CD14-positive monocyte (primary cell): ENCODE results near the gene BRAT1. TPM values are rescaled to one million over a fixed set of nuclear protein-coding genes. Genes with fewer than 3 reads are reported as not detected.
A peak's percentile ranks its signal among the peaks of the same experiment; 100 is the strongest.

Experiments used
- DNase-seq, 3 donors: peaks; one replicate each; pipeline ENCODE4 v3.0.0-alpha.2; 2011 to 2022
- H2AFZ ChIP-seq: 2 replicates; pipeline ENCODE4 v1.6.0; 2012; ENCODE audit warnings: mild to moderate bottlenecking, low read depth, low read length, inconsistent platforms; ENCODE audit not compliant: insufficient read depth, poor library complexity, severe bottlenecking
- H3K27ac ChIP-seq, 2 donors: 1 replicate in 1 of 2; 2 replicates in 1 of 2; pipeline ENCODE4 v1.5.1; 2012 to 2013; ENCODE audit warnings: low read length in 2 of 2, control low read depth in 1 of 2, inconsistent platforms in 1 of 2, low read depth in 1 of 2, mild to moderate bottlenecking in 1 of 2
- H3K27me3 ChIP-seq, 2 donors: one replicate each; pipeline versions ENCODE4 v1.6.0 to v1.6.1; 2011 to 2013; ENCODE audit warnings: low read length in 2 of 2; ENCODE audit not compliant: control insufficient read depth in 2 of 2, insufficient read depth in 2 of 2
- H3K36me3 ChIP-seq, 2 donors: replicated peaks in 1 of 2; 1 replicate in 1 of 2; 2 replicates in 1 of 2; pipeline versions ENCODE4 v1.5.1 to v1.6.1; 2012 to 2013; ENCODE audit warnings: low read length in 2 of 2, control low read depth in 1 of 2, inconsistent platforms in 1 of 2, mild to moderate bottlenecking in 1 of 2; ENCODE audit not compliant: insufficient read depth in 2 of 2, control insufficient read depth in 1 of 2
- H3K4me1 ChIP-seq, 2 donors: 1 replicate in 1 of 2; 2 replicates in 1 of 2; pipeline versions ENCODE4 v1.5.1 to v1.6.1; 2012 to 2013; ENCODE audit warnings: low read length in 2 of 2, control low read depth in 1 of 2, inconsistent platforms in 1 of 2, mild to moderate bottlenecking in 1 of 2, moderate library complexity in 1 of 2; ENCODE audit not compliant: insufficient read depth in 2 of 2, control insufficient read depth in 1 of 2
- H3K4me2 ChIP-seq: replicated peaks from 2 replicates; pipeline ENCODE3; 2012; ENCODE audit warnings: low read length, moderate library complexity, mild to moderate bottlenecking; ENCODE audit not compliant: poor library complexity, severe bottlenecking; ENCODE audit errors: extremely low read depth
- H3K4me3 ChIP-seq, 3 experiments: fragments of 200-600 bp in 1 of 3; sonication (generic) in 1 of 3; replicated peaks in 1 of 3; 1 replicate in 2 of 3; 2 replicates in 1 of 3; pipeline ENCODE4 v1.5.1; 2011 to 2013; ENCODE audit warnings: low read length in 3 of 3, mild to moderate bottlenecking in 3 of 3, control low read depth in 2 of 3, low read depth in 2 of 3, inconsistent platforms in 1 of 3, moderate library complexity in 1 of 3
- H3K79me2 ChIP-seq: 2 replicates; pipeline ENCODE4 v1.6.0; 2012; ENCODE audit warnings: mild to moderate bottlenecking, control low read depth, inconsistent platforms, low read length, moderate library complexity; ENCODE audit not compliant: insufficient read depth
- H3K9ac ChIP-seq: 2 replicates; pipeline ENCODE4 v1.6.0; 2017; ENCODE audit warnings: low read length, mild to moderate bottlenecking; ENCODE audit not compliant: insufficient read depth, poor library complexity, severe bottlenecking
- H3K9me3 ChIP-seq, 2 donors: replicated peaks in 1 of 2; 1 replicate in 1 of 2; 2 replicates in 1 of 2; pipeline versions ENCODE4 v1.5.1 to v1.6.1; 2012 to 2013; ENCODE audit warnings: low read length in 2 of 2, control low read depth in 1 of 2; ENCODE audit not compliant: control insufficient read depth in 1 of 2, insufficient read depth in 1 of 2
- H4K20me1 ChIP-seq: 2 replicates; pipeline ENCODE4 v1.6.0; 2012; ENCODE audit warnings: mild to moderate bottlenecking, low read length, control low read depth, moderate library complexity; ENCODE audit not compliant: insufficient read depth
- H3K27ac Mint-ChIP-seq, 7 donors: one replicate each; pipeline ENCODE4 v1.8.0; 2020; ENCODE audit warnings: mild to moderate bottlenecking in 7 of 7, mixed read lengths in 7 of 7, moderate library complexity in 6 of 7, inconsistent platforms in 2 of 7
- H3K27me3 Mint-ChIP-seq, 3 donors: one replicate each; pipeline ENCODE4 v1.8.0; 2021 to 2022; ENCODE audit warnings: low read depth in 3 of 3, mild to moderate bottlenecking in 3 of 3, mixed read lengths in 3 of 3, moderate library complexity in 3 of 3, inconsistent platforms in 1 of 3
- H3K36me3 Mint-ChIP-seq, 2 donors: one replicate each; pipeline ENCODE4 v1.8.0; 2020; ENCODE audit warnings: mixed read lengths in 2 of 2, inconsistent platforms in 1 of 2, mild to moderate bottlenecking in 1 of 2
- H3K4me1 Mint-ChIP-seq: one replicate; pipeline ENCODE4 v1.8.0; 2020; ENCODE audit warnings: mild to moderate bottlenecking, mixed read lengths
- H3K4me3 Mint-ChIP-seq, 2 donors: one replicate each; pipeline ENCODE4 v1.8.0; 2020; ENCODE audit warnings: mild to moderate bottlenecking in 2 of 2, mixed read lengths in 2 of 2, moderate library complexity in 1 of 2
- H3K9me3 Mint-ChIP-seq, 7 donors: one replicate each; pipeline ENCODE4 v1.8.0; 2020 to 2022; ENCODE audit warnings: mixed read lengths in 7 of 7, mild to moderate bottlenecking in 6 of 7, moderate library complexity in 6 of 7, inconsistent platforms in 2 of 7
- CTCF ChIP-seq: fragments of 200-600 bp; IDR thresholded peaks from one replicate; pipeline ENCODE4 v1.8.0; 2022; ENCODE audit warnings: antibody characterized with exemption, mild to moderate bottlenecking
- WGBS: methylation state at CpG from one replicate; pipeline ENCODE4 v1.1.5; 2013; ENCODE audit warnings: missing lambda C conversion rate; ENCODE audit not compliant: insufficient coverage; 5-methylcytosine and 5-hydroxymethylcytosine counted together
- intact Hi-C, 2 donors: fragments of 100-400 bp; cut with micrococcal nuclease; formaldehyde crosslinking; loops; one replicate each; pipeline versions ENCODE4 v1.15.0 to v1.15.1; 2023
- polyA plus RNA-seq, 3 donors: library from polyadenylated mRNA; depleted of rRNA in 1 of 3; unstranded in 2 of 3; stranded (reverse) in 1 of 3; fragments of 300-500 nt in 2 of 3; fragments of >200 nt in 1 of 3; fragmentation: Illumina TruSeq in 2 of 3; gene quantifications; 1 replicate in 2 of 3; 2 replicates in 1 of 3; pipeline ENCODE4 v1.2.3, GENCODE V29; 2012 to 2021

BRAT1 gene
- polyA plus RNA-seq, 3 donors: 31.6 to 34.2 (median 32.5) TPM

- Histone ChIP-seq H3K4me2 (no peak overlapping the region), H3K36me3 (peaks cover 74 to 86% of the 10 kb centered on the region in 2 donors), H3K27ac (peak overlapping the region in 1 of 2 donors; percentile 2), H3K27me3 (no peaks in the 10 kb centered on the region), H3K79me2 (no peaks in the 10 kb centered on the region), H2AFZ (no peak overlapping the region), H3K9ac (no peak overlapping the region), H4K20me1 (peaks cover 69% of the 10 kb centered on the region), H3K4me3 (no peak overlapping the region), H3K9me3 (no peaks in the 10 kb centered on the region), H3K4me1 (peaks cover 3 to 11% of the 10 kb centered on the region in 2 donors)
- Mint-ChIP-seq H3K9me3 (no peaks in the 10 kb centered on the region), H3K36me3 (peaks cover 31 to 97% of the 10 kb centered on the region in 2 donors), H3K27me3 (peaks cover 0 to 6% (median 0%) of the 10 kb centered on the region in 3 donors), H3K27ac (peak overlapping the region in 1 of 7 donors; percentile 25), H3K4me3 (no peak overlapping the region), H3K4me1 (peaks cover 15% of the 10 kb centered on the region)
- intact Hi-C loops: loop anchor here in 1 of 2 donors (5.0 kb wide), 1 partner anchor 105 kb away; no protein-coding TSS in a partner anchor
- DNase-seq: peak in 1 of 3 donors; percentile 4
- 92% methylated on average over 18 of the region's 25 CpGs for WGBS
- TF ChIP-seq CTCF: no peak
Measured at GRCh38 chr7:2542011-2542915, 13.1 kb downstream of the BRAT1 start.

- 96% methylated on average over 31 of the region's 40 CpGs for WGBS
- Histone ChIP-seq H3K79me2 (no peaks in the 10 kb centered on the region), H3K4me1 (peaks cover 3 to 11% of the 10 kb centered on the region in 2 donors), H3K9ac (no peak overlapping the region), H3K4me2 (no peak overlapping the region), H4K20me1 (peaks cover 69% of the 10 kb centered on the region), H2AFZ (no peak overlapping the region), H3K36me3 (peaks cover 67 to 80% of the 10 kb centered on the region in 2 donors), H3K27me3 (no peaks in the 10 kb centered on the region), H3K27ac (no peak overlapping the region), H3K9me3 (no peaks in the 10 kb centered on the region), H3K4me3 (no peak overlapping the region)
- Mint-ChIP-seq H3K4me1 (peaks cover 15% of the 10 kb centered on the region), H3K27ac (peak overlapping the region in 1 of 7 donors; percentile 74), H3K4me3 (no peak overlapping the region), H3K9me3 (no peaks in the 10 kb centered on the region), H3K27me3 (peaks cover 0 to 6% (median 0%) of the 10 kb centered on the region in 3 donors), H3K36me3 (peaks cover 24 to 89% of the 10 kb centered on the region in 2 donors)
- intact Hi-C loops: loop anchor here in 1 of 2 donors (5.0 kb wide), 1 partner anchor 106 kb away; no protein-coding TSS in a partner anchor
- TF ChIP-seq CTCF: no peak
- no peak for DNase-seq
Measured at GRCh38 chr7:2541291-2542010, 13.9 kb downstream of the BRAT1 start.
